OCI-M2 (cell line): Measurements from ENCODE around the gene CCDC57.
"Not testable (repeated sequence)": the region's sequence is repeated elsewhere in the genome, so short reads cannot be mapped to it uniquely, and the experiment has no call there.

ENCODE experiments used
- DNase-seq: peaks from one replicate; lab custom pipeline; 2025; ENCODE audit not compliant: unreplicated experiment; lab: John Stamatoyannopoulos, UW

CCDC57 gene

DNA sequence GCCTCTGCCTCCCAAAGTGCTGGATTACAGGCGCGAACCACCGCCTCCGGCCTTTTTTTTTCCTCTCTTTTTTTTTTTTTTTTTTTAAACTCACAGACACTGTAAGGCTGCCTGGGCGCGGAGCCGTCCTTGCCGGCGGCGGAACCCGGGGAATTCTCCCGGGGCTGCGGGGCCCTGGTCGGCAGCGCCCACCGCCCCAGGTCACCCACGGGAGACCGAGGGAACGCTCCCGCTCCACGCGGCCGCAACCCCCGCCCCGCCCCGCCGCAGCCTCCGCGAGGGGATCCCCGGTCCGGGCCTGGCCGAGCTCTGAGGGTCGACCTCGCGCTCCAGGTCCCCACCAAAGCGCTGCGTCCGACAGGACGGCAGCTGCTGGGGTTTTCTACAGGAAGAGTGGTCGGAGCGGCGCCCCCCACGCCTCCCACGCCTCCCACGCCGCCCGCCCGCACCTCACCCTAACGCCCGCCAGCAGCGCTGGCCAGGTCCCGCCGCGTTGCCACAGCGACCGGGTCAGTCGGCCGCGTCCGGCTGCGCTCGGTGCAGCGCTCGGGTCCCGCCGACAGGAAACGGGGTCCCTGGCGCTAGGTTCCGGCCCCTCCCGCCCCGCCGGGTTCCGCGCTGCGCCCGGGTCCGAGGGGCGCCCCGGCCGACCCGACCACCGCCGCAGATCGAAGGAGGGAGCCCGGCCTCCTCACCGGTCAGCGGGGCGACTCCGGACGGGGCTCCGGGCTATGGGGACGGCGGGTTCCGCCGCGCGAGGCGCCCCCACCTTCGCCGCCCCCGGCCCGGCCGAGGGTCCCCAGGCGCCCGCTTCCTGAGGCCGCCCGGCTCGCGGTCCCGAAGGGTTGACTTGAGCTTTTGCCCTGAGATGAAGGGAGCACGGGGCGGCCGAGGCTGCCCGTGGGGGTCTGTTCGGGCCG lies at the start of gene CCDC57:
CCDC57 (minus strand) TSS at position 512 of the 920 bp plus-strand sequence. CDS start 10,898 bp downstream, outside the sequence.
- no peak for DNase-seq

GRCh38 chr17:82262344-82262743 lies 49.7 kb upstream of the CCDC57 start:
- no peak for DNase-seq

- not testable (repeated sequence) for DNase-seq
Measured at GRCh38 chr17:82259972-82260961, 47.6 kb upstream of the CCDC57 start.

GRCh38 chr17:82258555-82258954 lies 45.9 kb upstream of the CCDC57 start:
- DNase-seq = no peak

- no peak for DNase-seq
Measured at GRCh38 chr17:82257473-82257872, 44.8 kb upstream of the CCDC57 start.

DNA sequence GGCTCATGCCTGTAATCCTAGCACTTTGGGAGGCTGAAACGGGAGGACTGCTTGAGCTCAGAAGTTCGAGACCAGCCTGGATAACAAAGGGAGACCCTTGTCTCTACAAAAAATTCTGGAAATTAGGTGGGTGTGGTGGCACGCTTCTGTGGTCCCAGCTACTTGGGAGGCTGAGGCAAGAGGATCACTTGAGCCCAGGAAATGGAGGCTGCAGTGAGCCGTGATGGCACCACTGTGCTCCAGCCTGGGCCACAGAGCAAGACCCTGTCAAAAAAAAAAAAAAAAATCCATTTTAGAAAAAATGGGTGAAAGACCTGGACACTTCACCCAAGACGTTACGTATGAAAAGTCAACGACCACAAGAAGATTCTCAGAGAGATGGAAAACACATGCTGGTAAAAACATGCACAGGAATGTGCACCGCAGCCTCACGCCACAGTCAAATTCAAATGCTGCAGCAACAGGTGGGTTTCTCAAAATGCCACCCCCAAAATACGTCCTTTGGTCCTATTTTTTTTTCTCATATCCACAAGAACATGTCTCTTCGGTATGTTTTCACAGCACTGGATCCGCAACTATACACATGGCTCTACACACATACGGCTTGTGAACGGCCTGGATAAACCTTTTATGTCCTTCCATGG lies 43.7 kb upstream of the CCDC57 start:
- no peak for DNase-seq

GRCh38 chr17:82255402-82255972 lies 42.8 kb upstream of the CCDC57 start:
- no peak for DNase-seq

GRCh38 chr17:82254746-82255145 lies 42.1 kb upstream of the CCDC57 start:
- DNase-seq = not testable (repeated sequence)

GRCh38 chr17:82254096-82254495 lies 41.5 kb upstream of the CCDC57 start:
- not testable (repeated sequence) for DNase-seq

GRCh38 chr17:82253179-82253544 lies 40.5 kb upstream of the CCDC57 start:
- DNase-seq = no peak

DNA sequence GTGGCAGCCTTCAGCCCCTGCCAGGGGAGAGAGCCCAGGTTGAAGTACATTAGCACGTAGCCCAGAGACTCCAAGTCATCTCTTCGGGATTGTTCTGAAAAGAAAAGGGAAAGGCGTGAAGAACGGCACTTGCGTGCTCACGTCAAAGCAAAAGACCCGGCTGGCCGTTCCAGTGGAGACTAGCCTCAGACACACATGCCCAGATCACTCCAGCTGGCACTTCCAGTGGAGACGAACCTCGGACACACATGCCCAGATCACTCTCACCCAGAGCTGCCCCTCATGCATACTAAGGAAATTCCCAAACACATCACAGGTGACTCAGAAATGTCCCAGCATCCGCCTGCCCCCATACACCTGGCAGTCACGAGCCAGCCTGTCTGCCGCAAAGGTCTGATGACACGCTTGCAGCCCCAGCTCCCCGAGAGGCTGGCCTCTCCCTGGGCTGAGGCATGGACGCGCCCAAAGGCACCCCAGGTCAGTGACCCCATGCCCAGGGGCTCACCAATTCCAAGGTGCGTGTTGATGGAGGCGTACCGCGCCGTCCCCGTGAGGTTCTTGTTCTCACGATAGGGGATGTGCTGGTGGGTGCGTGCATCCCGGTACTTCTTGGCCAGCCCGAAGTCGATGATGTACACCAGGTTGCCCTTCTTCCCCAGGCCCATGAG lies 40.0 kb upstream of the CCDC57 start:
- DNase-seq = no peak

GRCh38 chr17:82250868-82251500 lies 38.3 kb upstream of the CCDC57 start:
- DNase-seq = no peak

DNA sequence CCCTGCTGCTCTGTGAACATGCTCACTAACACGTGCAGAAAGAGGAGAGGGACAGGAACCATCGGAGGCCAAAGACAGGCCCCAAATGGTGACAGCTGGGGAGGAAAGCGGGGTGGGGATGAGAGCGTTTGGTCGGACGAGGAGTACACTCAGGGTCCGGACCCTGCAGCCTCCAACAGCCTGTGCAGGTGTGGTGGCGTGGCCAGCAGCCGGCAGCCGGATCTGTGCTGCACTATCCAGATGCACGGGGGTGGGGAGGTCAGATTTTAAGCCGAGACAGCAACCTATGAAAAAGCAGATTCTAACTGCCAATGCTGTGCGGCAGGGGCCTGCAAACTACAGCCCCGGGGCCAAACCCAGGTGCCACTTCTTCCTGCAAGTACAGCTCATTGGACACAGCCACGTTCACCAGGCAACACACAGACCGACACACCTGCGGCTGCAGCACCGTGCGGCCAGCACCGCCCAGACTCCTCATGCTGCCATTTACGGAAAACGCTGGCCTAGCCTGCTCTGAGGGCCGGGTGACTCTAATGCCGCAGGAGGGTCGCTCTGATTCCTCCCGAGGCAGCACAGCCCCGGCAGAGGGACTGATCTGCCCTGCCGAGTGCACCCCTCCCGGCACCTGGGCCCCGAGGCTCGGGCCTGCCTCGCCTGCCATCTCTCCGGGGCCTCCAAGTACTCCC lies 37.4 kb upstream of the CCDC57 start:
- no peak for DNase-seq

- no peak for DNase-seq
Measured at GRCh38 chr17:82248815-82249674, 36.4 kb upstream of the CCDC57 start.

GRCh38 chr17:82247856-82248671 lies 35.4 kb upstream of the CCDC57 start:
- DNase-seq = no peak

DNA sequence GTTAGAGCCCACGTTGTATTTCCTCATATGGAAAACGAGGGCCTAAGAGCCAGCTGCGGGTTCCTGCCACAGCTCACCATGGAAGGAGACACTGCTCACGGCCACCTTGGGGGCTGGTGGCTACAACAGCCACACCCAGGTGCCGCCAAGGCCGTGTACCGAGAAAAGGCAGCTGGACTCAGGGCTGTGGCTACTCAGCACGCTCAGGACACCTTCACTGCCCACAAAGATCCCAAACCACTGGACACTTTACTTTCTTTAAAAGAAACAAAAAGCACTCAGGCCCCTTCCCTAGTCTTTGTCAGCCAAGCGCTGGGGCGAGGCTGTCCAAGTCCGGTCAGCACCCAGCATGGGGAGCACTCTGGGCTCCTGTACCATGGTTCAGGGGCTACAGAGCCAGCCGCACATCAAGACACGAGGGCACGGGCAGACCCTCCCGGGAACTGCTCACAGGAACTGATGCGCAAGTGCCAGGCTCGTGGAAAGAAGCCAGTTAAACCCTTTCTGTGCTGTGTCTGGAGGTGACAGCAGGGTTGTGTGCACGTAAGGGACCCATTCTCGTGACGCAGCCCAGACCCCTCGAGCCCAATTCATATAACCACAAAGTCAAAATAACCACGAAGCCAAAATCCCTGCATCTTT lies 34.7 kb upstream of the CCDC57 start:
- no peak for DNase-seq
